Smooth muscle cell (in vitro differentiated cells): ENCODE data around the gene ZCCHC24. TPM values are rescaled to one million over a fixed set of nuclear protein-coding genes. Genes with fewer than 3 reads are reported as not detected.

Source experiments
- DNase-seq: peaks from one replicate; lab custom pipeline; 2025; ENCODE audit not compliant: unreplicated experiment; lab: John Stamatoyannopoulos, UW
- H2AFZ ChIP-seq: fragments of 200-600 bp; sonication (generic); 2 replicates; pipeline ENCODE4 v1.6.0; 2016; ENCODE audit warnings: antibody characterized with exemption, low read depth, mild to moderate bottlenecking
- H3F3A ChIP-seq: fragments of 200-600 bp; sonication (generic); 2 replicates; pipeline ENCODE4 v1.6.0; 2017; ENCODE audit warnings: antibody characterized with exemption, low read depth
- H3K27ac ChIP-seq: fragments of 200-600 bp; sonication (generic); 2 replicates; pipeline ENCODE4 v1.5.1; 2016; ENCODE audit warnings: low read depth, mild to moderate bottlenecking
- H3K27me3 ChIP-seq: fragments of 200-600 bp; sonication (generic); 2 replicates; pipeline ENCODE4 v1.6.1; 2016; ENCODE audit warnings: low read depth, mild to moderate bottlenecking
- H3K36me3 ChIP-seq: fragments of 200-600 bp; sonication (generic); 2 replicates; pipeline ENCODE4 v1.5.1; 2016; ENCODE audit warnings: low read depth
- H3K4me1 ChIP-seq: fragments of 200-600 bp; sonication (generic); 2 replicates; pipeline ENCODE4 v1.5.1; 2016; ENCODE audit warnings: low read depth
- H3K4me2 ChIP-seq: fragments of 200-600 bp; sonication (generic); 2 replicates; pipeline ENCODE4 v1.6.0; 2016; ENCODE audit warnings: mild to moderate bottlenecking
- H3K4me3 ChIP-seq: fragments of 200-600 bp; sonication (generic); 2 replicates; pipeline ENCODE4 v1.5.1; 2016; ENCODE audit warnings: mild to moderate bottlenecking
- H3K79me2 ChIP-seq: fragments of 200-600 bp; sonication (generic); 2 replicates; pipeline ENCODE4 v1.6.0; 2016; ENCODE audit warnings: low read depth, mild to moderate bottlenecking
- H3K9ac ChIP-seq: fragments of 200-600 bp; sonication (generic); 2 replicates; pipeline ENCODE4 v1.6.0; 2016; ENCODE audit warnings: low read depth
- H3K9me3 ChIP-seq: fragments of 200-600 bp; sonication (generic); replicated peaks from 2 replicates; pipeline ENCODE4 v1.5.1; 2016; ENCODE audit warnings: low read depth
- H4K20me1 ChIP-seq: fragments of 200-600 bp; sonication (generic); 2 replicates; pipeline ENCODE4 v1.6.0; 2016; ENCODE audit warnings: low read depth
- CTCF ChIP-seq: fragments of 200-600 bp; sonication (generic); IDR thresholded peaks from 2 replicates; pipeline ENCODE4 v1.5.1; 2017; ENCODE audit warnings: borderline replicate concordance, mild to moderate bottlenecking, antibody characterized with exemption; ENCODE audit not compliant: insufficient read depth, poor library complexity, severe bottlenecking
- WGBS: methylation state at CpG from one replicate; pipeline ENCODE4 v1.1.7; 2016; ENCODE audit warnings: low lambda C conversion rate; 5-methylcytosine and 5-hydroxymethylcytosine counted together
- polyA plus RNA-seq: library from polyadenylated mRNA; unstranded; fragments of >200 nt; fragmentation: Nextera tagmentation; extraction: Ambion mirVana; gene quantifications from 2 replicates; pipeline ENCODE4 v1.2.1, GENCODE V29; 2016
- total RNA-seq: library from RNA; depleted of rRNA; stranded (reverse); fragments of >200 nt; gene quantifications from 2 replicates; pipeline ENCODE4 v1.2.3, GENCODE V29; 2014

Gene ZCCHC24
- total and polyA plus RNA-seq, 2 experiments from 2014 or later: 21.9 to 52.1 TPM

GRCh38 chr10:79468015-79468560, 22.7 kb upstream of the ZCCHC24 start:
- Histone ChIP-seq H3K27ac (no peak overlapping the region), H3K4me3 (no peak overlapping the region), H3K4me2 (no peak overlapping the region), H2AFZ (peak overlapping the region; percentile 85), H3K9me3 (no peaks in the 10 kb centered on the region), H3K27me3 (no peaks in the 10 kb centered on the region), H3K9ac (no peak overlapping the region), H3F3A (no peaks in the 10 kb centered on the region), H3K36me3 (no peaks in the 10 kb centered on the region), H3K79me2 (no peaks in the 10 kb centered on the region), H3K4me1 (no peaks in the 10 kb centered on the region), H4K20me1 (no peaks in the 10 kb centered on the region)
- no peak for TF ChIP-seq CTCF
- WGBS: 71% methylated on average over 3 of the region's 3 CpGs
- DNase-seq: no peak

GRCh38 chr10:79465341-79465740, 19.9 kb upstream of the ZCCHC24 start:
- Histone ChIP-seq H3K4me2 (no peak overlapping the region), H3K27me3 (no peaks in the 10 kb centered on the region), H3K27ac (no peak overlapping the region), H3K9ac (no peak overlapping the region), H4K20me1 (no peaks in the 10 kb centered on the region), H3F3A (peaks cover 2% of the 10 kb centered on the region), H3K9me3 (no peaks in the 10 kb centered on the region), H3K79me2 (no peaks in the 10 kb centered on the region), H3K4me1 (no peaks in the 10 kb centered on the region), H3K4me3 (no peak overlapping the region), H2AFZ (no peak overlapping the region), H3K36me3 (no peaks in the 10 kb centered on the region)
- WGBS: 94% methylated on average over 3 of the region's 3 CpGs
- no peak for DNase-seq
- no peak for TF ChIP-seq CTCF

- Histone ChIP-seq H3K9me3 (no peaks in the 10 kb centered on the region), H3K36me3 (no peaks in the 10 kb centered on the region), H3K27ac (no peak overlapping the region), H3K4me2 (no peak overlapping the region), H3K27me3 (no peaks in the 10 kb centered on the region), H3K9ac (no peak overlapping the region), H3K79me2 (no peaks in the 10 kb centered on the region), H3K4me3 (no peak overlapping the region), H2AFZ (no peak overlapping the region), H4K20me1 (no peaks in the 10 kb centered on the region), H3F3A (peaks cover 4% of the 10 kb centered on the region), H3K4me1 (no peaks in the 10 kb centered on the region)
- no peak for TF ChIP-seq CTCF
- no peak for DNase-seq
- 69% methylated on average over 10 of the region's 10 CpGs for WGBS
Measured at GRCh38 chr10:79463578-79464496, 18.4 kb upstream of the ZCCHC24 start.
